Nephron progenitor cell (in vitro differentiated cells): ENCODE data around the gene WWOX.

ENCODE experiments used
- DNase-seq: peaks from one replicate; pipeline ENCODE4 v3.0.0; 2021
- H3K27ac Mint-ChIP-seq: 2 replicates; pipeline ENCODE4 v1.8.0; 2021; ENCODE audit warnings: mild to moderate bottlenecking, moderate library complexity, mixed read lengths
- H3K27me3 Mint-ChIP-seq: 2 replicates; pipeline ENCODE4 v1.8.0; 2021; ENCODE audit warnings: mild to moderate bottlenecking, low read depth, mixed read lengths; ENCODE audit not compliant: poor library complexity
- H3K36me3 Mint-ChIP-seq: 2 replicates; pipeline ENCODE4 v1.8.0; 2021; ENCODE audit warnings: low read depth, mixed read lengths
- H3K4me1 Mint-ChIP-seq: 2 replicates; pipeline ENCODE4 v1.8.0; 2021; ENCODE audit warnings: mixed read lengths
- H3K4me3 Mint-ChIP-seq: 2 replicates; pipeline ENCODE4 v1.8.0; 2021; ENCODE audit warnings: mild to moderate bottlenecking, moderate library complexity, mixed read lengths
- H3K9me3 Mint-ChIP-seq: 2 replicates; pipeline ENCODE4 v1.8.0; 2021; ENCODE audit warnings: mild to moderate bottlenecking, moderate library complexity, mixed read lengths
- CTCF ChIP-seq: fragments of 200-600 bp; sonication (generic); IDR thresholded peaks from 2 replicates; pipeline ENCODE4 v1.5.0; 2021; ENCODE audit warnings: antibody characterized with exemption

WWOX gene

GRCh38 chr16:79104567-79104966 is 1005.1 kb downstream of the WWOX start:
- Mint-ChIP-seq H3K27ac (no peak overlapping the region), H3K27me3 (peaks cover 8% of the 10 kb centered on the region), H3K4me1 (peaks cover 50% of the 10 kb centered on the region), H3K36me3 (no peaks in the 10 kb centered on the region), H3K9me3 (no peaks in the 10 kb centered on the region), H3K4me3 (no peak overlapping the region)
- no peak for DNase-seq
- no peak for TF ChIP-seq CTCF

- Mint-ChIP-seq H3K27me3 (peaks cover 11% of the 10 kb centered on the region), H3K27ac (no peak overlapping the region), H3K9me3 (no peaks in the 10 kb centered on the region), H3K4me3 (no peak overlapping the region), H3K4me1 (peaks cover 39% of the 10 kb centered on the region), H3K36me3 (no peaks in the 10 kb centered on the region)
- no peak for TF ChIP-seq CTCF
- no peak for DNase-seq
These were observed 1007.8 kb downstream of the WWOX start for GRCh38 chr16:79107301-79107700.

- DNase-seq = no peak
- no peaks in the 10 kb centered on the region for H3K36me3 Mint-ChIP-seq
- H3K4me3 Mint-ChIP-seq = no peak overlapping the region
- peaks cover 46% of the 10 kb centered on the region for H3K4me1 Mint-ChIP-seq
- H3K27ac Mint-ChIP-seq = no peak overlapping the region
- H3K27me3 Mint-ChIP-seq = peaks cover 8% of the 10 kb centered on the region
- no peaks in the 10 kb centered on the region for H3K9me3 Mint-ChIP-seq
- TF ChIP-seq CTCF = no peak
These were observed 1010.3 kb downstream of the WWOX start for GRCh38 chr16:79109771-79110170.

GRCh38 chr16:79110242-79110641 is 1010.8 kb downstream of the WWOX start:
- no peak for TF ChIP-seq CTCF
- H3K4me1 Mint-ChIP-seq = peaks cover 50% of the 10 kb centered on the region
- DNase-seq = no peak

GRCh38 chr16:79110953-79111352 is 1011.5 kb downstream of the WWOX start:
- Mint-ChIP-seq H3K27me3 (peaks cover 8% of the 10 kb centered on the region), H3K4me3 (no peak overlapping the region), H3K4me1 (peaks cover 57% of the 10 kb centered on the region), H3K36me3 (no peaks in the 10 kb centered on the region), H3K27ac (no peak overlapping the region), H3K9me3 (peaks cover under 1% of the 10 kb centered on the region)
- no peak for DNase-seq
- no peak for TF ChIP-seq CTCF

More at GRCh38 chr16:79110242-79110641, 1010.8 kb downstream of the WWOX start:
- no peaks in the 10 kb centered on the region for H3K9me3 Mint-ChIP-seq
- H3K27ac Mint-ChIP-seq = peak overlapping the region; percentile 55
- peaks cover 8% of the 10 kb centered on the region for H3K27me3 Mint-ChIP-seq
- H3K4me3 Mint-ChIP-seq = no peak overlapping the region
- H3K36me3 Mint-ChIP-seq = no peaks in the 10 kb centered on the region

- TF ChIP-seq CTCF = no peak
- Mint-ChIP-seq H3K27ac (no peak overlapping the region), H3K4me3 (no peak overlapping the region), H3K27me3 (peaks cover 8% of the 10 kb centered on the region), H3K9me3 (peaks cover 14% of the 10 kb centered on the region), H3K36me3 (peaks cover 8% of the 10 kb centered on the region), H3K4me1 (peaks cover 65% of the 10 kb centered on the region)
- DNase-seq = no peak
These were observed 1013.0 kb downstream of the WWOX start for GRCh38 chr16:79112462-79112861.
